Liver (tissue), 9 donors: Measurements from ENCODE around the gene LDOC1. TPM values are rescaled to one million over a fixed set of nuclear protein-coding genes. Genes with fewer than 3 reads are reported as not detected.

Experiments
- DNase-seq: peaks from one replicate; pipeline ENCODE4 v3.0.0-alpha.2; 2017; ENCODE audit warnings: low spot score
- H3K27ac ChIP-seq, 2 donors: one replicate each; pipeline ENCODE4 v1.7.0; 2013; ENCODE audit warnings: inconsistent platforms in 2 of 2, low read length in 2 of 2, control low read depth in 1 of 2, low read depth in 1 of 2, mild to moderate bottlenecking in 1 of 2
- H3K27me3 ChIP-seq, 4 donors: one replicate each; pipeline versions ENCODE4 v1.6.1 to v1.7.0; 2013; ENCODE audit warnings: low read length in 3 of 4, inconsistent platforms in 1 of 4, mild to moderate bottlenecking in 1 of 4, moderate library complexity in 1 of 4; ENCODE audit not compliant: control insufficient read depth in 4 of 4, insufficient read depth in 4 of 4
- H3K36me3 ChIP-seq, 4 donors: one replicate each; pipeline versions ENCODE4 v1.6.1 to v1.7.0; 2013; ENCODE audit warnings: low read length in 3 of 4, mild to moderate bottlenecking in 3 of 4, low read depth in 1 of 4, moderate library complexity in 1 of 4; ENCODE audit not compliant: control insufficient read depth in 4 of 4, insufficient read depth in 3 of 4
- H3K4me1 ChIP-seq, 4 donors: one replicate each; pipeline versions ENCODE4 v1.6.1 to v1.7.0; 2013; ENCODE audit warnings: low read length in 3 of 4, mild to moderate bottlenecking in 3 of 4, moderate library complexity in 1 of 4; ENCODE audit not compliant: control insufficient read depth in 4 of 4, insufficient read depth in 4 of 4
- H3K4me3 ChIP-seq, 3 donors: one replicate each; pipeline versions ENCODE4 v1.6.1 to v1.7.0; 2013; ENCODE audit warnings: low read length in 3 of 3, control low read depth in 1 of 3, low read depth in 1 of 3, mild to moderate bottlenecking in 1 of 3
- H3K9ac ChIP-seq, 2 donors: one replicate each; pipeline ENCODE4 v1.7.0; 2013; ENCODE audit warnings: low read length in 2 of 2, mild to moderate bottlenecking in 2 of 2, moderate library complexity in 2 of 2, control low read depth in 1 of 2, low read depth in 1 of 2
- H3K9me3 ChIP-seq, 4 donors: one replicate each; pipeline versions ENCODE4 v1.6.1 to v1.7.0; 2013; ENCODE audit warnings: low read length in 3 of 4; ENCODE audit not compliant: control insufficient read depth in 4 of 4
- ATF3 ChIP-seq: IDR thresholded peaks from 2 replicates; pipeline ENCODE4 v1.6.1; 2016; ENCODE audit warnings: antibody characterized with exemption
- CTCF ChIP-seq: fragments of 150-350 bp; IDR thresholded peaks from 2 replicates; pipeline ENCODE4 v1.5.1; 2017; ENCODE audit warnings: improper control_type of control experiment, low read depth, low read length; ENCODE audit not compliant: missing input control
- EGR1 ChIP-seq, 2 donors: IDR thresholded peaks; 2 replicates each; pipeline ENCODE4 v1.6.1; 2016 to 2018; ENCODE audit warnings: antibody characterized with exemption in 2 of 2, low read depth in 2 of 2
- FOXA1 ChIP-seq: IDR thresholded peaks from 2 replicates; pipeline ENCODE4 v1.6.1; 2016; ENCODE audit warnings: antibody characterized with exemption
- FOXA2 ChIP-seq: IDR thresholded peaks from 2 replicates; pipeline ENCODE4 v1.6.1; 2016; ENCODE audit warnings: antibody characterized with exemption
- GABPA ChIP-seq, 2 donors: IDR thresholded peaks in 1 of 2; conservative IDR thresholded peaks in 1 of 2; 2 replicates each; pipeline ENCODE4 v1.6.1; 2016; ENCODE audit warnings: antibody characterized with exemption in 2 of 2, mild to moderate bottlenecking in 1 of 2, moderate library complexity in 1 of 2
- HNF4A ChIP-seq, 2 donors: conservative IDR thresholded peaks; 2 replicates each; pipeline ENCODE4 v1.6.1; 2016; ENCODE audit warnings: antibody characterized with exemption in 2 of 2, mild to moderate bottlenecking in 2 of 2
- HNF4G ChIP-seq: IDR thresholded peaks from 2 replicates; pipeline ENCODE4 v1.6.1; 2016; ENCODE audit warnings: antibody characterized with exemption
- JUND ChIP-seq, 2 donors: IDR thresholded peaks; 2 replicates each; pipeline ENCODE4 v1.6.1; 2016; ENCODE audit warnings: antibody characterized with exemption in 2 of 2
- MAX ChIP-seq: IDR thresholded peaks from 2 replicates; pipeline ENCODE4 v1.6.1; 2016; ENCODE audit warnings: antibody characterized with exemption
- NR2F2 ChIP-seq: IDR thresholded peaks from 2 replicates; pipeline ENCODE4 v1.6.1; 2016; ENCODE audit warnings: antibody characterized with exemption
- RAD21 ChIP-seq, 2 donors: IDR thresholded peaks; 2 replicates each; pipeline ENCODE4 v1.6.1; 2016; ENCODE audit warnings: antibody characterized with exemption in 2 of 2, mild to moderate bottlenecking in 2 of 2
- REST ChIP-seq: IDR thresholded peaks from 2 replicates; pipeline ENCODE4 v1.6.1; 2016; ENCODE audit warnings: antibody characterized with exemption, mild to moderate bottlenecking
- RXRA ChIP-seq, 2 donors: IDR thresholded peaks; 2 replicates each; pipeline ENCODE4 v1.6.1; 2017 to 2018; ENCODE audit warnings: antibody characterized with exemption in 2 of 2, mild to moderate bottlenecking in 1 of 2
- SP1 ChIP-seq: IDR thresholded peaks from 2 replicates; pipeline ENCODE4 v1.6.1; 2018; ENCODE audit warnings: antibody characterized with exemption, mild to moderate bottlenecking
- TAF1 ChIP-seq: conservative IDR thresholded peaks from 2 replicates; pipeline ENCODE4 v1.6.1; 2016; ENCODE audit warnings: antibody characterized with exemption, mild to moderate bottlenecking
- YY1 ChIP-seq: IDR thresholded peaks from 2 replicates; pipeline ENCODE4 v1.6.1; 2016; ENCODE audit warnings: antibody characterized with exemption, mild to moderate bottlenecking
- ZBTB33 ChIP-seq: IDR thresholded peaks from 2 replicates; pipeline ENCODE4 v1.6.1; 2016; ENCODE audit warnings: antibody characterized with exemption
- WGBS: extraction: QIAGEN DNeasy Blood & Tissue Kit; methylation state at CpG from one replicate; pipeline ENCODE4 v1.1.7; 2013; 5-methylcytosine and 5-hydroxymethylcytosine counted together
- polyA plus RNA-seq, 2 donors: library from polyadenylated mRNA; stranded (reverse) in 1 of 2; unstranded in 1 of 2; fragments of 200-250 nt in 1 of 2; fragments of >200 nt in 1 of 2; fragmentation: Nextera tagmentation in 1 of 2; extraction: Ambion mirVana in 1 of 2; gene quantifications; one replicate each; pipeline versions ENCODE4 v1.2.1 to v1.2.3, GENCODE V29; 2013 to 2015
- total RNA-seq, 2 donors: library from RNA; depleted of rRNA; stranded (reverse); fragments of >200 nt; gene quantifications; one replicate each; pipeline ENCODE4 v1.2.3, GENCODE V29; 2014
- donor health status: healthy.
- donor health status: healthy.
- donor health status: healthy.
- donor health status: healthy.
- donor health status: healthy.

Gene LDOC1
- total and polyA plus RNA-seq, 4 donors = 0.59 to 12.9 (median 2.9) TPM

- H3K27me3 ChIP-seq = no peaks in the 10 kb centered on the region
- H3K4me3 ChIP-seq = no peak overlapping the region
- no peak overlapping the region for H3K9ac ChIP-seq
- TF ChIP-seq NR2F2 = no peak
- H3K9me3 ChIP-seq = no peaks in the 10 kb centered on the region
- 76% methylated on average over 5 of the region's 5 CpGs for WGBS
- H3K27ac ChIP-seq = no peak overlapping the region
- H3K36me3 ChIP-seq = no peaks in the 10 kb centered on the region
- no peak for DNase-seq
- H3K4me1 ChIP-seq = no peaks in the 10 kb centered on the region
Measured at GRCh38 chrX:141183000-141183399, 6.1 kb upstream of the LDOC1 start.

GRCh38 chrX:141180851-141181250 lies 3.9 kb upstream of the LDOC1 start:
- Histone ChIP-seq H3K27me3 (no peaks in the 10 kb centered on the region), H3K27ac (no peak overlapping the region), H3K9me3 (no peaks in the 10 kb centered on the region), H3K9ac (no peak overlapping the region), H3K4me1 (peaks cover 0 to 2% (median 0%) of the 10 kb centered on the region in 4 donors), H3K36me3 (no peaks in the 10 kb centered on the region), H3K4me3 (no peak overlapping the region)
- 82% methylated on average over 7 of the region's 7 CpGs for WGBS
- TF ChIP-seq EGR1 (IDR thresholded peaks at IDR 0.05; ENCODE audit: low read depth in 2 of 2) (no peak), JUND (IDR thresholded peaks at IDR 0.05) (no peak), RXRA (IDR thresholded peaks at IDR 0.05) (no peak), ZBTB33 (no peak), REST (no peak), FOXA1 (no peak), FOXA2 (no peak), HNF4G (no peak), SP1 (no peak), CTCF (no peak), GABPA (IDR thresholded peaks at IDR 0.05 in 1 of 2, conservative IDR thresholded peaks at IDR 0.05 in 1 of 2) (no peak), MAX (no peak), TAF1 (no peak), ATF3 (no peak), YY1 (no peak), RAD21 (IDR thresholded peaks at IDR 0.05) (no peak), HNF4A (conservative IDR thresholded peaks at IDR 0.05) (no peak), NR2F2 (no peak)
- DNase-seq = no peak
